Neural cell (in vitro differentiated cells): ENCODE data around the gene WIPI1.

Source experiments
- CTCF ChIP-seq: fragments of 450-650 bp; IDR thresholded peaks from 2 replicates; pipeline ENCODE4 v1.5.1; 2014; ENCODE audit warnings: antibody characterized with exemption, mild to moderate bottlenecking, moderate library complexity; ENCODE audit not compliant: poor library complexity, severe bottlenecking
- EP300 ChIP-seq: fragments of 450-650 bp; conservative IDR thresholded peaks from 2 replicates; pipeline ENCODE4 v1.6.1; 2014; ENCODE audit warnings: antibody characterized with exemption, mild to moderate bottlenecking, moderate library complexity; ENCODE audit not compliant: poor library complexity, severe bottlenecking
- EZH2 ChIP-seq: fragments of 200-600, 300-800 bp; shearing (Covaris generic), sonication (generic); IDR thresholded peaks from 2 replicates; pipeline ENCODE4 v1.6.1; 2014; ENCODE audit warnings: antibody characterized with exemption, low read length, borderline replicate concordance, mild to moderate bottlenecking; ENCODE audit not compliant: insufficient read depth, poor library complexity, severe bottlenecking
- POLR2AphosphoS5 ChIP-seq: IDR thresholded peaks from 2 replicates; pipeline ENCODE4 v1.6.1; 2012

GRCh38 chr17:68435361-68435760 lies 21.9 kb downstream of the WIPI1 start:
- no peak for TF ChIP-seq CTCF
- no peak for TF ChIP-seq EP300
- TF ChIP-seq EZH2, result no peak
- no peak for TF ChIP-seq POLR2AphosphoS5
